Left ventricle myocardium superior (tissue), 1 donor: ENCODE results near the gene MAX. TPM values are rescaled to one million over a fixed set of nuclear protein-coding genes. Genes with fewer than 3 reads are reported as not detected.
"Not testable (repeated sequence)": the region's sequence is repeated elsewhere in the genome, so short reads cannot be mapped to it uniquely, and the experiment has no call there.

ENCODE experiments used
- ATAC-seq: fragments of 200-7000 bp; cut with Tn5 transposase; one replicate; pipeline ENCODE4 v1.9.1; 2020; ENCODE audit warnings: mild to moderate bottlenecking, moderate library complexity
- DNase-seq: peaks from one replicate; pipeline ENCODE4 v3.0.0-alpha.2; 2020
- intact Hi-C: fragments of 100-400 bp; cut with micrococcal nuclease; formaldehyde crosslinking; loops from one replicate; pipeline ENCODE4 v1.11.0; 2022
- total RNA-seq: library from RNA; stranded (reverse); fragmentation: NEBNext Ultra II Directional; extraction: Animal tissue kit (Norgen Biotek cat#: 25700); gene quantifications from one replicate; pipeline ENCODE4 v1.2.1, GENCODE V29; 2021
- donor health status: DM: no; HTN: yes; CAD: no; lungs with severe emphysema.

The MAX gene
- total RNA-seq, 1 donor from 2014 or later = 85.9 TPM

GRCh38 chr14:65107200-65107599, 4.9 kb upstream of the MAX start:
- intact Hi-C loops = no loop called here
- DNase-seq (no peak), ATAC-seq (no peak)

- no peak for ATAC-seq
- intact Hi-C loops = no loop called here
These were observed 4.4 kb upstream of the MAX start for GRCh38 chr14:65106736-65107135.

GRCh38 chr14:65106316-65106715, 4.0 kb upstream of the MAX start:
- intact Hi-C loops = no loop called here
- ATAC-seq (no peak), DNase-seq (no peak)

More at GRCh38 chr14:65106736-65107135, 4.4 kb upstream of the MAX start:
- DNase-seq = no peak

- DNase-seq (no peak), ATAC-seq (no peak)
- intact Hi-C loops = no loop called here
These were observed 2.5 kb upstream of the MAX start for GRCh38 chr14:65104791-65105190.

- no peak for ATAC-seq
- DNase-seq = no peak
- intact Hi-C loops = no loop called here
These were observed 938 bp upstream of the MAX start for GRCh38 chr14:65103150-65103760.

DNA sequence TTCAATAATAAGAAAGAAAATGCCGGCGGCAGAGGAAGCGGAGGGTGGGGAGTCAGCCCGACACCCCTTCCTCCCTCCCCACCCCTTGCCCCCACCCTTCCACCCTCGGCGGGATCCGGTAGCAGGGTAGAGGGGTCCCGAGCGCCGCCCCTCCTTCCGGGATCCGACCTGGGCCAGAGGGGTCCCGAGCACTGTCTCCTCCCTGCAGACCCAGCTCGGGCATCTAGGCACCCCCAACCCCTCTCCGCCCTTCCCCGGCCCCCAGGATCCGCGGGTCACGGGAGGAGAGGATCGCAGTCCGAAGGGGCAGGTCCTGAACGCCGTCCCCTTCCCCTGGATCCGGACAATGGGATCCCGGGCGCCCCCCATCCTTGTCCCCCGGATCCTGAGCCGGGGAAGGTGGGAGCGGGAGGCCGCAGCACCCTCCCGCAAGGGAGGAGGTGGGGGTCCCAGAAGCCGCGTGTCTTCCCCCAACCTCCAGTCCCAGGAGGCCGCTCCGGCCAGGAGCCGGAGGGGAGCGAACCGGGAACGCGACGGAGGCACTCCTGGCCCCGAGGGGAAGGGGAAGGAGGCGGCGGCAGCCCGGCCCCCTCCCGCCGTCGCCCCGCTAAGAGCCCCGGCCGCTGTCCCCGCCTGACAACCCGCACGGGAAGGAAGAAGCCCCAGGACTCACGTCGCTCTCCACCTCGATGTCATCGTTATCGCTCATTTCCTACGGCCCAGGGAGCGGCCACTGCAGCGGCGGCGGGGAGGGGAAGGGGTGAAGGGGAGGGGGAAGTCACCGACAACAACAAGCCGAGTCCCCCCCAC, 481 bp downstream of the MAX start:
- DNase-seq = peak; percentile 43
- intact Hi-C loops = no loop called here
- peak; percentile 4 for ATAC-seq

- intact Hi-C loops = no loop called here
- DNase-seq = no peak
- ATAC-seq = no peak
These were observed 1.3 kb downstream of the MAX start for GRCh38 chr14:65100922-65101541.

DNA sequence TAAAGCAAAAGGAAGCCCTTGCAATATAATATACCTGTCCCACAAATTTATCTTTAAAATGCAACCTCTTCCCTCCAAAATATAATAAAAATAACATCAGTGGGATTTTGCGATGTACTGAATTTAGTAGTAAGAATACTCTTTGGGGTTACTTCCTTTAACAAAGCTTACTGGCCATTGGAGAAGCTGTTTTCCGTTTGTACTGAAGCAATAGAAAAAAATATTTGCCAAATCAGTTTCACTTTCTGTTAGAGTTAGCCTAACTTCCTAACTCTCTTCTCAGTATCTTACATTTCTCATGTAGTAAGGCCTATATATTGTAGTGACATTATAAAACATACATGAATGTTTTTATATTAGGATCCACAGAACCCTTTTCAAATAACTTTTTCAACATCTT, 3.7 kb downstream of the MAX start:
- intact Hi-C loops = no loop called here
- no peak for DNase-seq
- no peak for ATAC-seq

DNA sequence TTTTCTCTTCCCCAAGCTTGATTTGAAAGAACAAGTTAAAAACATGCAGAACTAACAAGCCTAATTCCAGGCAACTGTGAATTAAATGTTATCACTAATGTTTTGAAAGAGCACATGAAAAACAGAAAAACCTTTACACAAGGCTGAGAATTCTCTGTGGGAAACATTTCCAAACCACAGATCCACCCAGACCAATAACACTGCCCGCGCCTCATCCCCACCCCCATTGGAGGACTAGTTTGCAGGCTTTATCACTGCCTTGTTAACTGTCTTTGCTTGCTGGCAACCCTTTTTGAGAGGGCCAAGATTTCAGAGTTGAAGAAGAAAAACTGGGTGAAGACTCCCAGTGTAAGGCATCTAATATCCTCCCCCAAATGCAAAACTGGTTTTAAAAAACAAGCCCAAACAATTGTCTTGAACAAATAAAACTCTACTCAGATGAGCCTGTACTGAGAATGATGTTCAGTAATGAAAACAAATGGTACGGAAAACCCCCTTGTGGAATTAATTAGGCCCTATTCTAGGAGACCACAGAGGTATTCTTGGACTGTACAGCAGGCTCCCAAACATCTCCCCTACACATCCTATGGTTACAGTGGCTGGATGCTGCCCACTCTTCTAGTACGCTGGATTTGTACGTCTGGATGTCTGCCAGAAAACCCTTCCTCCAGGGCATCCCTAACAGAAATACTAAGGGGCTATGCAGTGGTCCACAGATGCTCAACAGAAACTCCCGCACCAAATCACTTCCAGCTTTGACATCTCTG, 5.8 kb downstream of the MAX start:
- ATAC-seq (peak; percentile 43), DNase-seq (peak; percentile 47)

GRCh38 chr14:65095633-65096205, 6.6 kb downstream of the MAX start:
- DNase-seq = peak; percentile 66
- intact Hi-C loops = no loop called here
- ATAC-seq = peak; percentile 86

More for the DNA sequence above, 5.8 kb downstream of the MAX start:
- intact Hi-C loops = no loop called here

DNA sequence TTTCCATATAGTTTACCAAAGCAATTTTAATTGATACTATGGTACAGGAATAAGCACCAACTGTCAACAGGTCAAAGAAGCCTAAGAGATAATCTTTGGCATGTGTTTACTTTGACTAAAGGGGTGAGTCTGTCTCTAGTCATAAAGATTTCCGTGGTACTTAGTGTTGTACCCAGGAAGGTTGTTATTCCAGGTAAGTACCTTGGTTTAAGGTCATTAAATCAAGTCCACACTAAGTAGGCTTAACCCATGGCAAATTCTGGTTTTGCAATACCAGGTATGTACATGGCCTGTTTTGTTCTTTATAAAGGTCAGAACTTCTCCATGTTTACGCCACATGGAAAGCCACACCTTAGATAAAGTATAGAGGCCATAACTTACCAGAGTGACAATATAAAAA, 10.0 kb downstream of the MAX start:
- ATAC-seq (no peak), DNase-seq (no peak)
- intact Hi-C loops = no loop called here

GRCh38 chr14:65087835-65088234, 14.5 kb downstream of the MAX start:
- DNase-seq, intact Hi-C loops, ATAC-seq: not testable (repeated sequence)

GRCh38 chr14:65086686-65087085, 15.6 kb downstream of the MAX start:
- DNase-seq, intact Hi-C loops, ATAC-seq: not testable (repeated sequence)

DNA sequence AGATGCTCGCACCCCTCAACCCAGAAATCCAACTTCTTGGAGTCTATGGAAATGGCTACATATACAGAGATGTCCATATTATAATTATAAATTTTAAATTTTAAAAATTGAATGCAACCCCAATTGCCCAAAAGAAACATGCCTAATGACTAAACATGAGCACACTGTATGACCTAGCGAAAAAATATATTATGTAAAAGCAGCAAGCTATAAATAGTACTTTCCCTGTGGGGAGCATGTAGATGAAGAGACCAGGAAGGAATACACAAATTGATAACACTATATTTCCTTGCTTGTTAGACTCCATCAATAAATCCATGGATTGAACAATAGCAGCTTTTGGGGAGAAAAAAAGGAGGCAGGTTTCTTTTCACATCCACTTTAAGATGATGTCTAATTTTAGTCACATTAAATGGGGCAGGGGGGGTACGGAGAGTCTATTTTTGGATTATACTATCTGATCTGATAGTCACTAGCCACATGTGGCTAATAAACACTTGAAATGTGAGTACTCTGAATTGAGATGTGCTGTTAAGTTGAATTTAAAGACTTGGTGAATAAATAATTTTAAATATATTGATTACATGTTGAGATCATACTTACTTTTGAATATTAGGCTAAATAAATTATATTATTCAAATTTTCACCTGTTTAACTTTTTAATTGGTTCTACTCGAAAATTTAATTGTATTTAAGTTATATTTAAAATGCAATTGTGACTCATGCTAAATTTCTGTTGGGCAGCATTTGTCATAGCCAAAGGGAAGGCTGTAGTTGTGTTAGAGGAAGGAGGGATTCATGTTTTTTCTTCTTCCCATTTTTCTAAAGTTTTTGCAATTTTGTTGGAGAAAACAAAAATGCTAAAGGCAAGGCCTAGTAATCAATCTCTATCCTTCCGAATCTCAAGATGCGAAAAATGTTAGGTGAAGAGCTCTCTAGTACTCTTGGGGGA, 17.5 kb downstream of the MAX start:
- intact Hi-C loops = no loop called here
- no peak for DNase-seq
- peak; percentile 63 for ATAC-seq

DNA sequence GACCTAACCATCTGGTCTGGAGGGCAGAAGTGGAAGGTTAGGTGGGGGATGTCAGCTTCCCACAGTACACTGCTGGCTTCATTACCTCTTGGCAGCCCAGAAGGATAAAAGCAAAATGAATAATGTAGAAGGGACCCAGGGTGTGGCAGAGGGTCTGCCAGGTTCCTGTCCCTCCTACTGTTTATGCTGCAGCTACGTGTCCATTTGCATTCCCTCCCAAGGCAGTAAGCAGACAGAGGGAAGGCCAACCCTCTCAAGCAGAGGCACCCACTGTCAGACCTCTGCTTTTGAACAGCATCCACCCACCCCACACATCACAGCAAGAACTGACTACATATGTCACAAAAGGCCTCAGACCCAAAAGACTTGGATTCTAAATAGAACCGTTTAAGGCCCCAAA, 19.4 kb downstream of the MAX start:
- ATAC-seq (no peak), DNase-seq (no peak)
- intact Hi-C loops = no loop called here

- DNase-seq = no peak
- intact Hi-C loops = no loop called here
- ATAC-seq = peak; percentile 11
These were observed 21.2 kb downstream of the MAX start for GRCh38 chr14:65080960-65081747.

DNA sequence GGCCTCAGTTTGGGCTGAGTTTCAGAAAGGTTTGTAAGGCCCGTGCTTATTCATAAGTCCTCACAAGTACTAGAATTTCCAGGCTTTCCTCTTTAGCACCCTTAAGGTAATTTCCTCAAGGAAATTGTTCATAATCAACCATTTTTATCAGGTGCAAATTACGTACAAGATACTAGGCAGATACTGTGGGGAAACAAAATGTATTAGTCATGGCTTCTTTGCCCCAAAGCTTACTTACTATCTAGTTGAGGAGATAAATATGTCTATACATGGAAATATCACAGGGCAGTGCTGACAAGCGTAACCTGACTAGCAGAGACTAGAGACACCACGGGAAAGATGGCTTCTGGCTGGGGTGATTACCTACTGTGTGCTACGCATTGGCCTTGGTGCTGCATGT, 22.5 kb downstream of the MAX start:
- no peak for ATAC-seq
- DNase-seq = no peak
- intact Hi-C loops = no loop called here
